Measurements from ENCODE around the gene DOCK2.

Gene DOCK2

DNA sequence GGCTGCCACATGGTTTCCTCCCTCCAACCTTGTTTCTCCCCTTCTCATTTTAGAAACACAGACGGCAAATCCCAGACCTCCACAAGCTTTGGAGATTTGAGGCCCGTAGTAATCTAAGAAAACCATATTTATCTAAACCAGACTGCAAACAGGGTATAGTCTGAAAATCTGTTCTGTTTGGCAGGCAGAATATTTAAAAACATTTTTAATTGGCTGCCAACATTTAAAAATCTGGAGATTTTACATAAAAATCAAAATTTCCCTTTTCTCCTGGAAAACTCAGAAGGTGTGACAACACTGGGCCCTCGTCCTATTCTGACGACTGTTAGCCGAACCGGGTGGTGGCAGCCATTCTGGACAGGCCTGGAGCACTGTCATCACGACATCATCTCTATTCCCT lies 401.2 kb downstream of the DOCK2 start:
- no peaks in the 10 kb centered on the region for H3K9me3 Mint-ChIP-seq
- H3K36me3 Mint-ChIP-seq (ENCODE audit: low read depth): no peaks in the 10 kb centered on the region
- DNase-seq: no peak
- TF ChIP-seq, protein P1, sequence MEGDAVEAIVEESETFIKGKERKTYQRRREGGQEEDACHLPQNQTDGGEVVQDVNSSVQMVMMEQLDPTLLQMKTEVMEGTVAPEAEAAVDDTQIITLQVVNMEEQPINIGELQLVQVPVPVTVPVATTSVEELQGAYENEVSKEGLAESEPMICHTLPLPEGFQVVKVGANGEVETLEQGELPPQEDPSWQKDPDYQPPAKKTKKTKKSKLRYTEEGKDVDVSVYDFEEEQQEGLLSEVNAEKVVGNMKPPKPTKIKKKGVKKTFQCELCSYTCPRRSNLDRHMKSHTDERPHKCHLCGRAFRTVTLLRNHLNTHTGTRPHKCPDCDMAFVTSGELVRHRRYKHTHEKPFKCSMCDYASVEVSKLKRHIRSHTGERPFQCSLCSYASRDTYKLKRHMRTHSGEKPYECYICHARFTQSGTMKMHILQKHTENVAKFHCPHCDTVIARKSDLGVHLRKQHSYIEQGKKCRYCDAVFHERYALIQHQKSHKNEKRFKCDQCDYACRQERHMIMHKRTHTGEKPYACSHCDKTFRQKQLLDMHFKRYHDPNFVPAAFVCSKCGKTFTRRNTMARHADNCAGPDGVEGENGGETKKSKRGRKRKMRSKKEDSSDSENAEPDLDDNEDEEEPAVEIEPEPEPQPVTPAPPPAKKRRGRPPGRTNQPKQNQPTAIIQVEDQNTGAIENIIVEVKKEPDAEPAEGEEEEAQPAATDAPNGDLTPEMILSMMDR (IDR thresholded peaks at IDR 0.05): no peak
- H3K27ac Mint-ChIP-seq: no peak overlapping the region
- H3K4me1 Mint-ChIP-seq: peaks cover 2% of the 10 kb centered on the region
- H3K27me3 Mint-ChIP-seq (ENCODE audit: low read depth, poor library complexity): peaks cover 10% of the 10 kb centered on the region
- H3K4me3 Mint-ChIP-seq: no peak overlapping the region

DNA sequence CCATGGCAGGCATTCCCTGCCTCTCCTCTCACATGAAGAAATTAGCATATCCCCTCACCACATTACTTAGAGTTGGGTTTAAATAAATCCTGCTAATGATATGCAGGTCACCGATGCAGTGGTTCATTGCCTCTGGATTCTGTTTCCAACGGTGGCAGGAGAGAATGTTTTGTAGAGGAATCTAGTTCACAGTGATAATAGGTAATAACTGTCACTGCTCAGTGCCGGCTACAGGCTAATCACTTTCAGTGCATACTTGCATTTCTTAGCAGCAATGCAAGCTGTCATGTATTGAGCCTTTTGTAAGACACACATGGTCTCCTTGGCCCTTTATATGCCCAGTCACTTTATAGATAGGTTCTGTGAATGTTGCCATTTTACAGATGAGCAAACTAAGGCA lies 402.8 kb downstream of the DOCK2 start:
- no peak for DNase-seq
- TF ChIP-seq, protein P1 (IDR thresholded peaks at IDR 0.05): no peak
- H3K36me3 Mint-ChIP-seq (ENCODE audit: low read depth): no peaks in the 10 kb centered on the region
- H3K4me1 Mint-ChIP-seq: peaks cover 15% of the 10 kb centered on the region
- peaks cover 13% of the 10 kb centered on the region for H3K27me3 Mint-ChIP-seq (ENCODE audit: low read depth, poor library complexity)
- H3K27ac Mint-ChIP-seq: no peak overlapping the region
- H3K9me3 Mint-ChIP-seq: no peaks in the 10 kb centered on the region
- no peak overlapping the region for H3K4me3 Mint-ChIP-seq

DNA sequence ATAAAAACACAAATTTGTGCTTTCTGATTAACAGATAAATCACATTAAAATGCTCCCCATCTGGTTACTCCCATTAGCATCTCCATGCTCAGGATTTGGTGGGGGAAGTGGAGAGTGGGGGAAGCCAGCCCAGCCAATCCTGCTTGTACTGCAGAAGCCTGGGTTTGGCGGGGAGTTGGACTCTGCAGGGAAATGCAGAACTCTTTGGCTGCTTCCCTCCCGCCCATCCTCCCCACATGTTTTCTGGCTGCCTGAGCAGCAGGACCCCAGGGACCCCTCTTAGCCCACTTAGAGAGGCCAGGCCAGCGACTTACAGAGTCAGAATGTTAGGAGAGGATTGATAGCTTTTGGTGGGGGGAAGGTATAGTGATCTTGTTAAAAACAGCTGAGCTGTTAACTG lies 409.2 kb downstream of the DOCK2 start:
- TF ChIP-seq, protein P1 (IDR thresholded peaks at IDR 0.05): no peak
- peak overlapping the region; percentile 23 for H3K27ac Mint-ChIP-seq
- H3K27me3 Mint-ChIP-seq (ENCODE audit: low read depth, poor library complexity): peaks cover 7% of the 10 kb centered on the region
- H3K4me1 Mint-ChIP-seq: peaks cover 38% of the 10 kb centered on the region
- DNase-seq: peak; percentile 23
- H3K4me3 Mint-ChIP-seq: no peak overlapping the region
- no peaks in the 10 kb centered on the region for H3K9me3 Mint-ChIP-seq
- H3K36me3 Mint-ChIP-seq (ENCODE audit: low read depth): no peaks in the 10 kb centered on the region

DNA sequence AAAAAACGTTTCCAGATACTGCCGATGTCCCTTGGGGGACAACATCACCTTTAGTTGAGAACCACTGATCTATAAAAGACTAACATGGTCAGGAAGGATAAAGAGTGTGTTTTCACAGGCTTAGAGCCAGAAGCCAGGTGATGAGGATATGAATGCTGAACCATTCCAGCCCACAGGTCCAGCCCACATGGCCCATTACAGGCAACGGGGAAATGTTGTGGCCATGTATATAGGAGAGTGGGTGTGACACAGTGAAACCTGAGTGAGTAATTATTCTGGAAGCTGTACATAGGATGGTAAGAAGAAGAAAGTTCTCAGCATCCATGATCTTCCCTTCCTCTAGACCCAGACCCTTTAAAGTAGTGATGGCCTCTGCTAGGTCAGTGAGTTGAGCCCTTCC lies 412.6 kb downstream of the DOCK2 start:
- TF ChIP-seq, protein P1 (IDR thresholded peaks at IDR 0.05): no peak
- Mint-ChIP-seq H3K36me3 (ENCODE audit: low read depth) (no peaks in the 10 kb centered on the region), H3K27me3 (ENCODE audit: low read depth, poor library complexity) (peaks cover 11% of the 10 kb centered on the region), H3K4me1 (peaks cover 24% of the 10 kb centered on the region), H3K4me3 (no peak overlapping the region), H3K9me3 (no peaks in the 10 kb centered on the region), H3K27ac (no peak overlapping the region)
- DNase-seq: no peak

DNA sequence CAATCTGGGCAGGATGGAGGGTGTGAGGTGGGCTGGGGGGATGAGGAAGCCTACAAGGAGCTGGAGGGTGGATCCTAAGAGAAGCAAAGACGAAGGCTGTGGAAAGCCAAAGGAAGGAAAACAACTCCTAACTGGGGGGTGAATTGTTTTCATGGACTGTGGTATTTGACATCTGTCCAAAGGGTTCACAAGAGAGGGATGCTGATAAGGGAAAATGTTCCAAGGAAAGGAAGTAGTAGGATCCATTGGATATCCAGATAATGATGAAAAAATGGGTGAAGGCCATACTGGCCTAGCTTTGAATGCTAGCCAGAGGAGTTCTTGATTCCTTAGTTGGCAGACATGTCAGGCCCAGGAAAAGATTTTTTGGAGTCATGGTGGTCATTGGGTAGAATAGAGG lies 416.8 kb downstream of the DOCK2 start:
- H3K4me3 Mint-ChIP-seq: no peak overlapping the region
- TF ChIP-seq, protein P1 (IDR thresholded peaks at IDR 0.05): no peak
- H3K36me3 Mint-ChIP-seq (ENCODE audit: low read depth): no peaks in the 10 kb centered on the region
- no peak overlapping the region for H3K27ac Mint-ChIP-seq
- DNase-seq: no peak
- peaks cover 21% of the 10 kb centered on the region for H3K27me3 Mint-ChIP-seq (ENCODE audit: low read depth, poor library complexity)
- peaks cover 14% of the 10 kb centered on the region for H3K4me1 Mint-ChIP-seq
- H3K9me3 Mint-ChIP-seq: no peaks in the 10 kb centered on the region

DNA sequence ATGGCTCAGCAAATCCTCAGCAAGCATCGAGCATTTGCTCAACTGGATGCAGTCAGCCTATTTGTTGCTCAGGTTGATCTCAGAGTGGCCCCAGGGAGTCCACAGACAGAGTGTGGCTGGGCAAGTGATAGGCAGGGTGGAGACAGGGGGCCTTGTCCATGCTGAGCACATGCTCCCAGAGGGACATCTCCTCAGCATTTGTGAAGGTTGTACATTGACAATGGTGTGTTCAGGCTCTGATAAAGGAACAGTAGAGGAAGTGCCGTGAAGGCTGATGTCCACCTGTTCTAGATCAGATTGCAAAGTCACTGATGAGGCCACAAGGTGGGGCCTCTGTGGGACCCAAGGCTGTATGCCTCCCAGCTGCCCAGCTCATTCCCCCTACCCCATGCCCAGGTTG lies 418.5 kb downstream of the DOCK2 start:
- DNase-seq: no peak
- peaks cover 17% of the 10 kb centered on the region for H3K27me3 Mint-ChIP-seq (ENCODE audit: low read depth, poor library complexity)
- peaks cover 14% of the 10 kb centered on the region for H3K4me1 Mint-ChIP-seq

More for the DNA sequence above, 418.5 kb downstream of the DOCK2 start:
- TF ChIP-seq, protein P1 (IDR thresholded peaks at IDR 0.05): no peak
- Mint-ChIP-seq H3K36me3 (ENCODE audit: low read depth) (no peaks in the 10 kb centered on the region), H3K9me3 (no peaks in the 10 kb centered on the region), H3K27ac (no peak overlapping the region), H3K4me3 (no peak overlapping the region)

Data from nephron progenitor cell (in vitro differentiated cells).